ENCODE results near the gene PLIN5.
"Not testable (repeated sequence)": the region's sequence is repeated elsewhere in the genome, so short reads cannot be mapped to it uniquely, and the experiment has no call there.

Gene PLIN5

GRCh38 chr19:4542896-4543841, 8.1 kb upstream of the PLIN5 start:
- DNase-seq (ENCODE audit: low spot score): no peak

GRCh38 chr19:4541806-4542145, 6.8 kb upstream of the PLIN5 start:
- DNase-seq (ENCODE audit: low spot score): not testable (repeated sequence)

GRCh38 chr19:4541114-4541805, 6.2 kb upstream of the PLIN5 start:
- DNase-seq (ENCODE audit: low spot score): no peak

- no peak for DNase-seq (ENCODE audit: low spot score)
Measured at GRCh38 chr19:4539693-4540581, 4.9 kb upstream of the PLIN5 start, which contains the start of gene LRG1. LRG1 (minus strand) TSS chr19:4540036; CDS start chr19:4540013, 23 bp downstream.

- no peak for DNase-seq (ENCODE audit: low spot score)
Measured at GRCh38 chr19:4539169-4539692, 4.2 kb upstream of the PLIN5 start.

GRCh38 chr19:4538601-4538954, 3.6 kb upstream of the PLIN5 start:
- no peak for DNase-seq (ENCODE audit: low spot score)

- no peak for DNase-seq (ENCODE audit: low spot score)
Measured at GRCh38 chr19:4537953-4538600, 3.1 kb upstream of the PLIN5 start.

GRCh38 chr19:4536798-4537197, 1.8 kb upstream of the PLIN5 start:
- DNase-seq (ENCODE audit: low spot score): no peak

GRCh38 chr19:4533835-4534424, 1.1 kb downstream of the PLIN5 start:
- no peak for DNase-seq (ENCODE audit: low spot score)

GRCh38 chr19:4533334-4533733, 1.7 kb downstream of the PLIN5 start:
- DNase-seq (ENCODE audit: low spot score): no peak

- DNase-seq (ENCODE audit: low spot score): no peak
Measured at GRCh38 chr19:4531562-4532165, 3.4 kb downstream of the PLIN5 start.

GRCh38 chr19:4529924-4530522, 5.0 kb downstream of the PLIN5 start:
- no peak for DNase-seq (ENCODE audit: low spot score)

- DNase-seq (ENCODE audit: low spot score): no peak
Measured at GRCh38 chr19:4528843-4529242, 6.2 kb downstream of the PLIN5 start.

GRCh38 chr19:4527377-4527776, 7.6 kb downstream of the PLIN5 start:
- DNase-seq (ENCODE audit: low spot score): not testable (repeated sequence)

- no peak for DNase-seq (ENCODE audit: low spot score)
Measured at GRCh38 chr19:4525563-4526002, 9.4 kb downstream of the PLIN5 start.

- peak; percentile 52 for DNase-seq (ENCODE audit: low spot score)
Measured at GRCh38 chr19:4524808-4525562, 10.0 kb downstream of the PLIN5 start.

- no peak for DNase-seq (ENCODE audit: low spot score)
Measured at GRCh38 chr19:4523306-4524110, 11.5 kb downstream of the PLIN5 start.

GRCh38 chr19:4522291-4523002, 12.6 kb downstream of the PLIN5 start:
- DNase-seq (ENCODE audit: low spot score): no peak
